Aorta (tissue), 5 donors: Measurements from ENCODE around the gene KLHL3. TPM values are rescaled to one million over a fixed set of nuclear protein-coding genes. Genes with fewer than 3 reads are reported as not detected.

Experiments used
- ATAC-seq: fragments of 200-7000 bp; cut with Tn5 transposase; one replicate; pipeline ENCODE4 v1.9.1; 2022; ENCODE audit warnings: moderate library complexity; ENCODE audit not compliant: low FRiP score
- DNase-seq, 2 donors: peaks; one replicate each; pipeline ENCODE4 v3.0.0-alpha.2; 2020
- H3K27ac ChIP-seq, 2 donors: one replicate each; pipeline ENCODE4 v1.5.1; 2013; ENCODE audit warnings: low read length in 2 of 2, mild to moderate bottlenecking in 2 of 2, moderate library complexity in 2 of 2, control low read depth in 1 of 2, inconsistent platforms in 1 of 2, low read depth in 1 of 2
- H3K27me3 ChIP-seq, 2 donors: one replicate each; pipeline ENCODE4 v1.6.1; 2013; ENCODE audit warnings: control low read depth in 1 of 2, low read length in 1 of 2, mild to moderate bottlenecking in 1 of 2, moderate library complexity in 1 of 2; ENCODE audit not compliant: insufficient read depth in 2 of 2, control insufficient read depth in 1 of 2
- H3K36me3 ChIP-seq, 2 donors: one replicate each; pipeline ENCODE4 v1.6.1; 2013; ENCODE audit warnings: control low read depth in 1 of 2, low read length in 1 of 2, mild to moderate bottlenecking in 1 of 2; ENCODE audit not compliant: insufficient read depth in 2 of 2, control insufficient read depth in 1 of 2
- H3K4me1 ChIP-seq, 2 donors: one replicate each; pipeline ENCODE4 v1.6.1; 2013; ENCODE audit warnings: low read length in 2 of 2, control low read depth in 1 of 2, mild to moderate bottlenecking in 1 of 2, moderate library complexity in 1 of 2; ENCODE audit not compliant: insufficient read depth in 2 of 2, control insufficient read depth in 1 of 2
- H3K4me3 ChIP-seq, 2 donors: one replicate each; pipeline ENCODE4 v1.5.1; 2013; ENCODE audit warnings: low read length in 2 of 2, control low read depth in 1 of 2, mild to moderate bottlenecking in 1 of 2
- H3K9me3 ChIP-seq: one replicate; pipeline ENCODE4 v1.6.1; 2013; ENCODE audit warnings: mild to moderate bottlenecking, low read length; ENCODE audit not compliant: control insufficient read depth
- WGBS, 2 donors: extraction: QIAGEN DNeasy Blood & Tissue Kit; methylation state at CpG; one replicate each; pipeline ENCODE4 v1.1.7; 2013; 5-methylcytosine and 5-hydroxymethylcytosine counted together
- intact Hi-C, 2 donors: fragments of 100-400 bp; cut with DNase I; formaldehyde crosslinking; loops; one replicate each; pipeline versions ENCODE4 v1.14.2 to v1.15.0; 2022
- microRNA-seq, 2 donors: library from miRNA; unstranded; fragments of <30 nt; microRNA quantifications; one replicate each; pipeline ENCODE4 v1.2.0, GENCODE V29; 2020
- polyA plus RNA-seq, 2 donors: library from polyadenylated mRNA; stranded (reverse); fragments of 200-250 nt; gene quantifications; one replicate each; pipeline ENCODE4 v1.2.3, GENCODE V29; 2013
- total RNA-seq, 2 donors: library from RNA; stranded (reverse); fragmentation: NEBNext Ultra II Directional; extraction: Animal tissue kit (Norgen Biotek cat#: 25700); gene quantifications; one replicate each; pipeline ENCODE4 v1.2.1, GENCODE V29; 2021
- donor health status: healthy with polysubstance abuse.
- donor health status: Bipolar disorder and iron deficiency.
- donor health status: DM: no; HTN: no; CAD: no.
- donor health status: DM: no; HTN: no; CAD: no.
- donor health status: DM: yes; HTN: yes; CAD: no.

The KLHL3 gene
- total and polyA plus RNA-seq, 4 donors, result 0.88 to 38.1 (median 11.9) TPM

DNA sequence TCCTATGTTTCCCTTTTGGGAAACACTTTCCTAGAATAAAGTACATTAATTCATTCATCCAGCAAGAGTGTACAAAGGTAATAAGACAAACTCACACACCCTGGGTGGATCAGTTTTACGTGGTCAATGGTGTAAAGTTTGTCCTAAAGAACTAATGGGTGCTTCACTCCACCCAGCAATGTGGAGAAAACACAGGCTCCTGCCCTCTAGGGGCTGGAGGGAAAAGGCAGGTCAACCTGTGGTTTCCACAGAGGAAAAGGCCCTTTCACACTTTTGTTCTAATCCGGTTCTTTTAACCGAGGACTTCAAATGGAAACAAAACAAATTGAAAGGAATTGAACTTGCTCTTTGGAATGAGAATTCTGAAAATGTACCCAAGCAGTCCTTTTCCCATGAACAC is 155.9 kb downstream of the KLHL3 start:
- peaks cover 1% of the 10 kb centered on the region for H3K9me3 ChIP-seq
- H3K4me1 ChIP-seq, result no peaks in the 10 kb centered on the region
- H3K36me3 ChIP-seq, result no peaks in the 10 kb centered on the region
- WGBS, 2 donors, result 68 to 69% methylated on average over 3 of the region's 3 CpGs
- ATAC-seq, result no peak
- intact Hi-C loops, result no loop called here
- DNase-seq, result no peak
- no peak overlapping the region for H3K27ac ChIP-seq
- no peaks in the 10 kb centered on the region for H3K27me3 ChIP-seq
- H3K4me3 ChIP-seq, result no peak overlapping the region

DNA sequence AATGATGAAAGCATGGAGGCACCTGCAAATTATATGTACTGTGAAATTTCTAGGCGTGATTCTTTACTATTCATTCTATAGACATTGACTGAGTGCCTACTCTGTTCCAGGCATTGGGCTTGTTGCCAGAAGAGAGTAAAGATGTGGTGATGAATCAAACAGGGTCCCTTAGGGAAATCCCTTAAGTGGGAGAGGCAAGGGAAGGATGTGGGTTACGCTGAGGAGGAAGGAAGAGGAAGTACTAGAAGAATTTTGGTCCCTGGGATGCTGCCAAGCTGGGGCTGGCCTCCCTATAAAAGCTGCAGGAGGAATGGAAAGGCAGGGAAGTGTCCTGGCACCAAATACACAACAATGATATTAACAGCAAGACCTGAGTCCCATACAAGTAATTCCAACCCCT is 160.0 kb downstream of the KLHL3 start:
- Histone ChIP-seq H3K9me3 (peaks cover 1% of the 10 kb centered on the region), H3K4me1 (no peaks in the 10 kb centered on the region), H3K27me3 (no peaks in the 10 kb centered on the region), H3K27ac (no peak overlapping the region), H3K36me3 (no peaks in the 10 kb centered on the region), H3K4me3 (no peak overlapping the region)
- intact Hi-C loops, result no loop called here
- ATAC-seq (no peak), DNase-seq (no peak)
- 40 to 45% methylated on average over 2 of the region's 2 CpGs for WGBS, 2 donors

DNA sequence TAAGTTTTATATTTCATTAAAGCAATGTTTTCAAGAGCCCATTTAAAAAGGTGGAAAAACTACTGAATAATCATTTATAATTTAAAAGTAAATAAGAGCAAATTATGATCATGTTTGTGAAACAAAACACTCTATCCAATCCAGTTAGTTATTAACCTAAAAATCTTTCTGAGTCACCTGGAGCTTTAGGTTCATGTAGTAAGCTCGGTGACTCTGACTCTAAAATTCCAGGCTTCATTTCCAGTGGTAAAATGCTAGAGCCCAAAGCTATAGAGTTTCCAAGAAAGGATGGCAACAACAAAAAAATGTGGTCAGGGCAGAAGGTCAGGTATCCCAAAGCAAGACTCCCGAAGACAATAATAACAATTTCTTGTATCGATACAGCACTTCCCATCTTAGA is 160.7 kb downstream of the KLHL3 start:
- 78 to 80% methylated on average over 3 of the region's 3 CpGs for WGBS, 2 donors
- no peak overlapping the region for H3K27ac ChIP-seq
- DNase-seq, result no peak
- intact Hi-C loops, result no loop called here
- no peak for ATAC-seq
- H3K9me3 ChIP-seq, result peaks cover 1% of the 10 kb centered on the region
- no peaks in the 10 kb centered on the region for H3K4me1 ChIP-seq
- H3K4me3 ChIP-seq, result no peak overlapping the region
- H3K27me3 ChIP-seq, result no peaks in the 10 kb centered on the region
- no peaks in the 10 kb centered on the region for H3K36me3 ChIP-seq

DNA sequence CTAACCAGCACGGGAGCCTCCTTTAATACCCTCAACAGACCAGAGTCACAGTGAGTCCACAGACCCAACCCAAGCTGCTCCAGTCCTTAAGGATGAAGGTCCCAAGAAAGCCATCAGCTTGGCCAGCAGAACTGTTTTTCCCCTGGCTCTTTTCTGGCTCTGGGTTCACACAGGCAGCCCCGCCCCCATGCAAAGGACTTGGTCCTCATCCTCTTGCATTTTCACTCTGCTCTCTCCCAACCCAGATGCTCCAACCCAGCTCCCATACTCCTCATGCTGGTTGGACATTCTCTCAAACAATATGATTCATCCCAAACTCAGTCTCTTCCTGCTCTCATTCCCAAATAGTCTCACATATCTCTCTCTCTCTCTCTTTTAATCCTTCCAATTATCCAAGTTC is 162.5 kb downstream of the KLHL3 start:
- WGBS, 2 donors, result 68 to 79% methylated on average over 2 of the region's 2 CpGs
- H3K27me3 ChIP-seq, result no peaks in the 10 kb centered on the region
- ATAC-seq (no peak), DNase-seq (no peak)
- no peak overlapping the region for H3K4me3 ChIP-seq
- no peak overlapping the region for H3K27ac ChIP-seq
- no peaks in the 10 kb centered on the region for H3K36me3 ChIP-seq
- H3K4me1 ChIP-seq, result no peaks in the 10 kb centered on the region
- no peaks in the 10 kb centered on the region for H3K9me3 ChIP-seq
- intact Hi-C loops, result no loop called here

DNA sequence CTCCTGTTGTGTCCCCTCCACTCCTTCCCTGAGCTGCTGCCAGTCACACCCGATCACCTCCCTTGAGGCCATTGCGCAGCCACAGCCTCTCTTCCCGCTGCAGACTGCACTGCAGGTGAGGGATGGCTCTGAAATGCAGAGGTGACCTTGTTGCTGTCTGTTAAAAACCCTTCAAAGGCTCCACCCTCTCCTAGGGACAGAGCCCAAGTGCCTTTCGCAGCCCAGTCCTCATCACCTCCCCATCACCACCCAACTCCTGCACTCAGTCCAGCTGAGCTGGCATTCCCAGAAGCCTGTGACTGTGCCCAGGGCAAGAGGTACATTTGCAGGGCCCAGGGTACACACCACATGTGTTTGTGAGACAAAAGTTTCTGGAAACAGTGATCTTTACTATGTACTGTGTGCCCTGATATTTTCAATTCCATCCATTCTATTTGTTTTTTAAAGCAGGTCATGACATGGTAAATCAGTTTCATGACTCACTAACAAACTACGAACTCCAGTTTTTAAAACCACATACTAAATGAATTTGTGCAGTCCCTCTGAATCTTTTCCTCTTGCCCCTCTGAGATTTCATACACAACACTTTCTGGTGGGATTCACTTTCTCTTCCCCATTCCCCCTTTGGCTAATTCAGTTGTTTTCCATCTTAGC is 163.7 kb downstream of the KLHL3 start:
- intact Hi-C loops, result no loop called here
- no peaks in the 10 kb centered on the region for H3K36me3 ChIP-seq

DNA sequence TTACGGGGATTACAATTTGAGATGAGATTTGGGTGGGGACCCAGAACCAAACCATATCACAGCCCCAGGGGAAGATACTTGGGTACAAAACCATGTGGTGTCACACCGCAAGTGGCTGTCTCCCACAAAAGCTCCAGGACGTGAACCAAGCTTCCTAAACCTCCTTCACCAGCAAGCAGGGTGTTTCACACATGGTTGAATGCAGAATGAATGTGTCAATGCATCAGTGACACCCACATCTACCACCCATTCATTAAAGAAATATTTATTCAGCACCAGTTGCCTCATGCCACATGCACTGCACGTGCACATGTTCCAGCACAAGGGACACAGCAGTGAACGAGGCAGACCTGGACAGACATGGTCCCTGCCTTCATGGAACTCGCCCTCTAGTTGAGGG is 165.8 kb downstream of the KLHL3 start:
- H3K36me3 ChIP-seq, result no peaks in the 10 kb centered on the region
- 86 to 91% methylated on average over 6 of the region's 6 CpGs for WGBS, 2 donors
- intact Hi-C loops, result no loop called here
- no peak overlapping the region for H3K4me3 ChIP-seq
- H3K27ac ChIP-seq, result no peak overlapping the region
- H3K9me3 ChIP-seq, result no peaks in the 10 kb centered on the region
- no peak for DNase-seq
- ATAC-seq, result no peak
- no peaks in the 10 kb centered on the region for H3K27me3 ChIP-seq
- H3K4me1 ChIP-seq, result no peaks in the 10 kb centered on the region

More for the DNA sequence above, 163.7 kb downstream of the KLHL3 start:
- no peak for DNase-seq
- no peaks in the 10 kb centered on the region for H3K27me3 ChIP-seq
- WGBS, 2 donors, result 83 to 89% methylated on average over 5 of the region's 5 CpGs
- H3K27ac ChIP-seq, result no peak overlapping the region
- H3K4me1 ChIP-seq, result no peaks in the 10 kb centered on the region
- no peak overlapping the region for H3K4me3 ChIP-seq
- no peak for ATAC-seq
- no peaks in the 10 kb centered on the region for H3K9me3 ChIP-seq

Small RNAs within 50 kb of the gene (microRNA-seq; reads per million reads assigned to microRNA genes)
- 234 to 424 reads per million in 2 donors for gene MIR874

Other genes starting within 250 kb of the KLHL3 start
- 10 to 100 TPM; 48.5 to 67.8 TPM for gene SPOCK1, start 236.8 kb downstream of the KLHL3 start, total RNA-seq
- 1 to 10 TPM; 4.5 to 5.4 TPM for gene SPOCK1, start 236.8 kb downstream of the KLHL3 start, polyA plus RNA-seq
- gene HNRNPA0, start 18.3 kb upstream of the KLHL3 start, total RNA-seq, result 10 to 100 TPM; 27.0 to 31.2 TPM
- gene HNRNPA0, start 18.3 kb upstream of the KLHL3 start, polyA plus RNA-seq, result 10 to 100 TPM; 16.5 to 24.4 TPM
- gene MYOT, start 131.8 kb upstream of the KLHL3 start, total RNA-seq, result 1 to 10 TPM; 4.0 to 7.1 TPM
- 1 to 10 TPM in 1 of 2 donors, under 1 TPM in 1; 0.26 to 6.3 TPM for gene MYOT, start 131.8 kb upstream of the KLHL3 start, polyA plus RNA-seq
- gene PKD2L2, start 153.4 kb upstream of the KLHL3 start, total RNA-seq, result not detected
- gene PKD2L2, start 153.4 kb upstream of the KLHL3 start, polyA plus RNA-seq, result not detected